ENCODE results near the gene C1orf105.

The C1orf105 gene

DNA sequence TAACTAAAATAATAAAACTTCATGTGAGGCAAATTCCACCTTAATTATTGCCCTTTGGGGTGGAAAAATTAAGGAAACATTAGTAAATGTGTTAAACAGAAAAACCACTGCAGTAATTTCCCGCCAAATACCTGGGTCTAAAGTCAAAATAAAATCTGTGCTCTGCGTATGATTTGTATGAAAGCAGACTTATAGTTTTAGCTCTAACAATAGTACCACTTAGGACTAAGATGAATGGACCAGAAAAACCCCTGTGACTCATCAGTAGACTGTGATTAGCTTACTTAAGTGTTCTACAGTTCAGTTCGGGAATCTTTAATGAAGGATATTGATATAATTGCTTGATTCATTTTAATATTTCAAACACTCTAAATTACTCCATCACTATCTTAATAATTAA, 23.3 kb upstream of the C1orf105 start:
- no peak for DNase-seq (ENCODE audit: low read depth)

DNA sequence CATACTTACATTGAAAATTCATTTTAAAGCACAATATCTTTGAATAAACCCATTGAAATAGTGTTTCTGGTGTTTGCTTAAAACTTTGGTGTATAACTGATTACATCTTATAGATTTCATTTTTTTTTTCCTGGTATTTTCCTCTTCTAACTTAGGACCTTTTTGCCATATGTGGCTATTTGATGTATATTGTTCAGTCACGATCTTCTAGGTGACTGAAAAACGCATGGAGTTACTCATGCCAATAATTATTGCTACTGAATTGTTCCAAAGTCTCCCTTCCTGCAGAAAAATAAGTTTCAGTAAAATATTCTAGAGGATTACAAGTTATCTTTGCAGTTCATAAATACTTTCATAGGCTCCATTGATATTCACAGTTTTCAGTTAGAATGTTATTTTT, 22.9 kb upstream of the C1orf105 start:
- DNase-seq (ENCODE audit: low read depth) = no peak

DNA sequence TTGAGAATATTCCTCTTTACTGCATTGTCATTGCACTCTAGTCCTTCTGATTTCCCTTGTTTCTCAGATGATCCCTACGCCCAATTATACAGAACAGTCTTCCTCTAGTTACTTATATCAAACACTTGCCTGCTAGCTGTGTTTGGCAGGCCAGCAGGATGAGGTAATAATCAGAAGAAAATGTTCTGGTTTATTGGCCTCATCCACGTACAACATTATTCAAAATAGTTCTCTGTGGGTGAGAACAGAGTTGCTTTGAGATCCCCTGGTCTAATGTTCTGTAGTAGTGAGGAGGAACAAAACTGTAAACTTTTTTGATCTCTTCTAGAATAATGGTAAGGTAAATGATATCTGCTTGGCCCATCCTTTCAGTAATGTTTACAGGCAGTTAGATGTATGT, 22.3 kb upstream of the C1orf105 start:
- DNase-seq (ENCODE audit: low read depth) = no peak

DNA sequence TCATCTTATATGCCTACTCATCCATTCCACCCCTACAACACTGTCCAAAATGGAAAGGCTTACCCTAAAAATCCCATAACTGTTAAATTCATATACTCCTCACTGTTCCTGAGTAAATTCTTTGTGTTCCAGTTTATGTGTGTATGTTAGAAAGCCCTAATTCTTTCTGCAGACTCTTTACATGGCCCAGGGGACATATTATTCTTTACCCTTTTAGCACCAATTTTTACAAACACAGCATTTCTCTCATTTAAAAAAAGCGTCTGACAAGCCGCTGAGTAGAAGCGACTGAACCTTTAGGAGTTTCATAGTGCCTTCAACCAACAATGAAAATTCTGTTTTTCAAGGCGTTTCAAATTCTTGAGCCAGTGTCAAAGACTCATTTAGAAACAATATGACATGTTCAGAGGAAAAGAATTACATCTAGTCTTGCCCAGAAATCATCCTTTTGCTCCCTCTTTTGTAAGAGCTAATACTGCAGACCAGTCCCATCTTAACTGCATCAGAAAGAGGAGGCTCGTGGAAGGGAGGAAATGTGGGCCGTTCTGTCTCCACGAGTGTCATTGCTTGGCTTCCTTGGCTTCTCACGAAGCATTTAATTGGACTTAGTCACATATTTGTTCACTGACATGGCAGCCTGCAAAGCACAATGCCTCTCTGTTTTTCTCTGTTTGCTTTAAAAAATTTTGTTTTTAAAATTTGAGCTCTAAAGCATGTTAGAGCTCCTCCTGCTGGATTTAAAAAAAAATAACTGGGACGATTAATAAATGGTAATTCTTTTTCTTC, 21.3 kb upstream of the C1orf105 start:
- DNase-seq (ENCODE audit: low read depth) = no peak

DNA sequence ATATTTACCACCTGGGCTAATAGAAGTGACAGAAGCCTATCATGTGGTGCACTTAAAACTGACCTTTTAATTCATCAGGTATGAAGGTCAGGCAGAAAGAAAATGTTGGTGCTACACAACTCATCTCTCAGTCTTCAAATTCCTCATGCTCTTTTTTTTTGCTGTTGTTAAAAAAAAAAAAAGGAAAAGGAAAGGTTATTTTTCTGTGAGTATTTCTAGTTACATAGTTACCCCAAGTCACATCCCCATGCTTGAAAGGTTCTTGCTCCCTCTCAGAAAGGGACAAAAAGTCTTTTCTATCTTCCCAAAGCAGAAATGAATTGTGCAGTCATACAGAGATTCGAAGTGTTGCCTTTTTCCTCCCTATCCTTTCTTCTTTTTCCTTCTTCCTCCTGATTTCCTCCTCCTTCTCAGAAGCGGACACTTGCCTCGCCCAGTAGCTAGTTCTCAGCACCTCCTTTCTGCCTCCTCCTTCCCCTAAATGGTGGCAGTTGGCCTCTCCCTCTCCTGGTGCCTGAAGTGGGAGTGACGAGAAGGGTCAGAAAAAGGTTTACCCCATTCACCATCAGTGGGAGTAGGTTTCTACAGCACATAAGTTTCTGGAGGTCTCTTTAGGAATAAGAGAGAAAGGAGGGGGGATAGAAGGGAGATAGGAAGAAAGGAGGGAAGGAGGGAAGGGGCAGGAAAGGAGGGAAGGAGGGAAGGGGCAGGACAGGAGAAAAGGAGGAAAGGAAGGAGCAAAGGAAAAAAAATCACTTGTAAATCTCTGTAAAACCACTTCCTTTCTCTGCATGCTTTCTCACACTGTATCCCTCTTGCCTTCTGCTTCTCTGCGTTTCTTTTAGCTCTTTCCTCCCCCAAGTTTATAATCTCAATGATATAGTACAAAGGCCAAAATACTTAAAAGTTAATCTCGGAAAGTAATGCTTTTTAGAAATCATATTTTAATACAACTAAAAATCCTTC, 20.4 kb upstream of the C1orf105 start:
- DNase-seq (ENCODE audit: low read depth) = no peak

- no peak for DNase-seq (ENCODE audit: low read depth)
Observed at GRCh38 chr1:172400722-172401105, 19.8 kb upstream of the C1orf105 start.

DNA sequence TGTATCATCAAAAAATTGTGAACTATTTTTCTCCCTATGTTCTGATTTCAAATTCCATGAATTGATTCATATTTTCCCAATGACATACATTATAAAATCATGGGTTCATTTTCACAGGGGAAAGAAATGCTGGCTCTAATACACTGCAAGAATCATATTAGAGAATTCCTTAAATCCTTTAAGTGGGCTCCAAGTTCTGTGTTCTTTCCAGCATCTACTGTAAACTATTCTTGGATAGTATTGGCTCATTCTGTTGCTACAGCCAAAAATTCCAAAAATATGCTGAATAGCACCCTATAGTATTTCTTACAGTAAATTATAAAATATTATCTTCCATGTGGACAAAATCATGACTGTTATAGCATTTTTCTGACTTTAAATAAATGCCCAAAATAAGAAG, 19.0 kb upstream of the C1orf105 start:
- DNase-seq (ENCODE audit: low read depth) = no peak

DNA sequence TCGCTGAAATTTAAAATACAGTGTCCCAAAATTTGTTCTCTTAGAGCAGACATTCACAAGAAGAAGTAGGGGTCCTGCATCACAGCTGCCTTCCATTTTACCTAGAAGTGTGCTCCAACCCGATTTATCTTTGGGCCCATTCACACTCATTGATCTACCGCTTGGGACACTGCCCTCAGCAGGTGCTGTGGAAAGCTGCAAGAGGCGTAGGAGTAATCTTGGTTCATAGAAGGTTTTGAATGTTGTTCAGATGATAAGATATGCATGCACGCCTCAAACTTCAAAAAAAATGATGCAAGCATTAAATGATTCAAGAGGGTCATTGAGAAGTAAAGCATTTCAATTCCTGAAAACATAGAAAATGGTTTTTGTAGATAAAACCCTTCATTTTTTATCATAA, 18.6 kb upstream of the C1orf105 start:
- no peak for DNase-seq (ENCODE audit: low read depth)

DNA sequence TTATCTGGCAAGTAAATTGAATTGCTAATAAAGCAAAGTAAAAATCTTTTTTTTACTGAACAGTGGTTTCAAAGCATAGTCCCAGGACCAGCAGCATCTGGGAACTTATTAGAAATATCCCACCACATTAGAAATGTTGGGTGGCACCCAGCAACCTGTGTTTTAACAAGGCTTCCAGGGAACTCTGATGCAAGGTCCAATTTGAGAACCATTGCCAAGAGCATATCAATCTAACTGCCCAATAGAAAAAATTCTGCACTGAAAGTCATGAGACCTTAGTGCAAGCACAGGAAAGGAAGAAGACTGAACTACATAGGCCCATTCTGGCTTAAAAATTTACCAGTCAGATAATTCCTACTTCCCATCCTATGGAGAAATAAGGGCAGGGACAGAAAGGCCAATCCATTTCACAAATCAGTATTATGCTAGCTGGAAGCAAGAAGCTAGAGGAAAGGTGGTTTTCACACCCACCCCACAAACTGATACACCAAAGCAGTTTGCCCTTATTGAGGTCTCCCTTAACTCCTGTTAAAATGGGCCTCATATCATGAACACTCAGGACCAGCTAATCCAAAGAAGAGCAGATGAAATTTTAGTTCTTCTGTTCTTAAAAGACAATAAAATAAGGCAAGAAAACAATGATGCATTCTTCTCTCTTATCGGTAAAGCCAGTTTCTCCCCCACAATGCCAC, 17.5 kb upstream of the C1orf105 start:
- no peak for DNase-seq (ENCODE audit: low read depth)

GRCh38 chr1:172404121-172404520, 16.4 kb upstream of the C1orf105 start:
- no peak for DNase-seq (ENCODE audit: low read depth)

GRCh38 chr1:172405912-172406311, 14.6 kb upstream of the C1orf105 start:
- DNase-seq (ENCODE audit: low read depth) = no peak

- no peak for DNase-seq (ENCODE audit: low read depth)
Observed at GRCh38 chr1:172406968-172407367, 13.5 kb upstream of the C1orf105 start.

DNA sequence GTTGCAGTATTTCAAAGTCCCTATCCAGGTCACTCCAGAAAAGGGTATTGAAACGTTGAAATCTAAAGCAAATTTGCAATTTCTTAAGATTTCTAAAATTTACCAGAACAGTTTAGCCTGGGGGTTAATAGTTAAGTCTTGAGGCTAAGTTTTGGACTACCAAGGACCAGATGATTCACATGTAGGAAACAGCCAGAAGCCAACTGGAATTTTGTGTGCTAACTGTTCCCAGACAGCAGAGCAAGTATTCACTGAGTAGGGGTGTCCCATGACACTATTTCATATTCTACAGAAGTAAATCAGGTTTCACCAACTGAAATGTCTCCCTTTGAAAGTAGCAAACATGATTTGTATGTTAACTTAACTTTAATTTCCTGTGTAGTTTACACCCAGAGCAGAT, 11.5 kb upstream of the C1orf105 start:
- no peak for DNase-seq (ENCODE audit: low read depth)

GRCh38 chr1:172410027-172410426, 10.5 kb upstream of the C1orf105 start:
- DNase-seq (ENCODE audit: low read depth) = no peak

- no peak for DNase-seq (ENCODE audit: low read depth)
Observed at GRCh38 chr1:172411791-172412338, 8.6 kb upstream of the C1orf105 start.

GRCh38 chr1:172414331-172414730, 6.2 kb upstream of the C1orf105 start:
- DNase-seq (ENCODE audit: low read depth) = no peak

DNA sequence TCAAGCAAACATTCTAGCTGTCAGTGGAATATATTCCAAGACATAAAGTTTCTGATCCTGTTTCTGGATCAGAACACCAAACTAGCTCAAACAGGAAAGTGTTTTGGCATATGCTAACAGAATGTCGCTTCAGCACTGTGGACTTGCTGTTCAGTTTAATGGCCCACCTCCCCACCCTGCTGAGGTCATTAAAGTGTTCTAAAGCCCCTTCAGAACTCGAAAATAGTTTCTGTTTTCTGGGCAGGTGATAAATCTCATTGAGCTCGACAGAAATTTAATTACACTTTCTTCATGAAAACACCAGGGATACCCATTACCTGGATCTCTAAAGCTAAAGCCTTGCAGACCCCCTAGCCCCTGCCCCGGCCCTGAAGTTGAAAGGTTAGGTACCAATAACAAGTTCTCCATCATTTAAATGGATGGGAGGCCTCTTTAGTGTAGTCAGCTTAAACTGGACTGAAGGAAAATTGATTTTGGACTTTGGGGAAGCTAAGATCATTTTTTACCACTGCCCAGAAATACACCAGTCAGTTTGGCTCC, 3.9 kb upstream of the C1orf105 start:
- DNase-seq (ENCODE audit: low read depth) = no peak

GRCh38 chr1:172417557-172417956, 2.9 kb upstream of the C1orf105 start:
- DNase-seq (ENCODE audit: low read depth) = no peak

DNA sequence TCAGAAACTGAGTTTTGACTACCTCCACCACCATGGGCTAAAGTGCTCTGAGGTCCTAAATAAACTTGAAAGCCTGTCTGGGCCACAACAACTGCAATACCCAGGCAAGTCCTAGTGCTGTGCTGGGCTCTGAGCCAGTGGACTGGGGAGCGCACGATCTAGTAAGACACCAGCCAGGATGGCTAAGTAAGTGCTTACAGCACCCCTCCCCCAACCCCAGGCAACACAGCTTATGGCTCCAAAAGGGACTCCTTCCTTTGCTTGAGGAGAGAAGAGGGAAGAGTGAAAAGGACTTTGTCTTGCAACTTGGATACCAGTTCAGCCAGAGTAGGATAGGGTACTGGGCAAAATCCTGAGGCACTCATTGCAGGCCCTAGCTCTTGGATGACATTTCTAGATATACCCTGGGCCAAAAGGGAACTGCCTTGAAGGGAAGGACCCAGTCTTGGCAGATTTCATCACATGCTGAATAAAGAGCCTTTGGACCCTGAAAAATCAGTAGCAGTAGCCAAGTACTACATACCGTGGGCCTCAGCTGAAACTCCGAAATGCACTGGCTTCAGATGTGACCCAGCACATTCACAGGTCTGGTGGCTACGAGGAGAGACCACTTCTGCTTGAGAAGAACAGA, 1.6 kb downstream of the C1orf105 start:
- no peak for DNase-seq (ENCODE audit: low read depth)

DNA sequence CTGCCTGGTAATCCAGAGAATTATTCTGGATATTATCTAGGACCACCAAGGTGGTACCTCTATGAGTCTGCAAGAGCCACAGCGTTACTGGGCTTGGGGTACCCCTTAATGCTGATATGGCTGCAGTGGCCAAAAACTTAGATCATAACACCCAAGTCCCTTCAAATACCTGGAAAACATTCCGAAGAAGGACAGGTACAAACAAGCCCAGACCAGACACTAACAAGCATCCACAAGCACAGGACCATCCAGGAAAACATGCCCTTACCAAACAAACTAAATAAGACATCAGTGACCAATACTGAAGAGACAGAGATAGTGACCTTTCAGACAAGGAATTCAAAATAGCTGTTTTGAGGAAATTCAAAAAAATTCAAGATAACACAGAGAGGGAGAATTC, 2.9 kb downstream of the C1orf105 start:
- no peak for DNase-seq (ENCODE audit: low read depth)

GRCh38 chr1:172425339-172425738, 4.9 kb downstream of the C1orf105 start:
- DNase-seq (ENCODE audit: low read depth) = no peak

DNA sequence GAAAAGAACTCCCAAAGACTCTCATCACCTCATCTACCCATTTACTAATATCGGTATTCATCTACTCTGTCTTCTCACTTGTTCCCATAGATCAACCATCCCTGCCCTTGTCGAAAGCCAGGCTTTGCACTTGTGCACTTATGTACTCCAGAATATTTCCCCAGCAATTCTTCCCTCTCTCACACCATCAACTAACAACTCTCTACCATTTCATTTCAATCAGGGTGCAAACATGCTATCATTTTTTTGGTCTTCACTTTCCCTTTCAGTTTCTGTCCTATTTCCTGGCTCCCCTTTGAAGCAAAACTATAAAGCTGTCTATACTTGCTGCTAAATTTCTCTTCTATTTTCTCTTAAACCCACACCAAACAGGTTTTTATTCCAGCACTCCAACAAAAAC, 6.7 kb downstream of the C1orf105 start:
- no peak for DNase-seq (ENCODE audit: low read depth)
